Measurements from ENCODE around the gene HOXA13. TPM values are rescaled to one million over a fixed set of nuclear protein-coding genes. Genes with fewer than 3 reads are reported as not detected.

The HOXA13 gene
- polyA plus RNA-seq, 3 donors from 2014 or later = not detected

DNA sequence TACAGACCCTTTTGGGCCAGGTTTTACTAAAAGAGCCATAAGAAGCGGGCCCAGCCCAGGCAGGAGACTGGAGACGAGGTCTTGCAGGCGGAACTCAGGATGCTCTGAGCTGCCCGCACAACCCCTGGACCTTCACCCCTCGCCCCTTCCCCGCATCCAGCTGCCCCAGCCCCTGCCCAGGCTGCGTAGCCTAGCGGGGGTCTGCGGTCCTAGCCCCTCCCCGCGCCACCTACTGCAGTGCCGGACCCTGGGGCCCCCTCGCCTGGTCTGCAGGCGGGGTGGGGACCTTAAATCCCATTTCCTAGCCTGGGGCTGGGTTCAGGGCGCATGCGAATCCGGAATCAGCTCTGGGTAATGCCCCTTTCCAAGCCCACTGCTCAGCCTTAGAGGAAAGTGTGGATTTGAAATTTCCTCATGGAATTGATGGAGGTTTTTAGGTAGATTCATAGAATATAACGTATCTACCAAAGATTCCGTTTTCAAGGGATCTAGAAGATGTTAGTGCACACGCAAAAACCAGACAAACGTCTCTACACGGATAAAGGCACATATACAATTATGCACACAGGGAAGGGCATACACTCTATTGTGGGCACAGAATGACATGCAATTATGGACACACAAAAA, 47.0 kb downstream of the HOXA13 start:
- DNase-seq = no peak
- Mint-ChIP-seq H3K9me3 (peaks cover 0 to 2% (median 0%) of the 10 kb centered on the region in 6 donors), H3K36me3 (no peaks in the 10 kb centered on the region), H3K4me3 (peak overlapping the region in 4 of 5 donors; percentile 43 to 89 (median 86)), H3K4me1 (peaks cover 49 to 70% of the 10 kb centered on the region in 2 donors), H3K27ac (no peak overlapping the region), H3K27me3 (ENCODE audit: low read depth in 3 of 3) (peaks cover 52 to 76% (median 75%) of the 10 kb centered on the region in 3 donors)

DNA sequence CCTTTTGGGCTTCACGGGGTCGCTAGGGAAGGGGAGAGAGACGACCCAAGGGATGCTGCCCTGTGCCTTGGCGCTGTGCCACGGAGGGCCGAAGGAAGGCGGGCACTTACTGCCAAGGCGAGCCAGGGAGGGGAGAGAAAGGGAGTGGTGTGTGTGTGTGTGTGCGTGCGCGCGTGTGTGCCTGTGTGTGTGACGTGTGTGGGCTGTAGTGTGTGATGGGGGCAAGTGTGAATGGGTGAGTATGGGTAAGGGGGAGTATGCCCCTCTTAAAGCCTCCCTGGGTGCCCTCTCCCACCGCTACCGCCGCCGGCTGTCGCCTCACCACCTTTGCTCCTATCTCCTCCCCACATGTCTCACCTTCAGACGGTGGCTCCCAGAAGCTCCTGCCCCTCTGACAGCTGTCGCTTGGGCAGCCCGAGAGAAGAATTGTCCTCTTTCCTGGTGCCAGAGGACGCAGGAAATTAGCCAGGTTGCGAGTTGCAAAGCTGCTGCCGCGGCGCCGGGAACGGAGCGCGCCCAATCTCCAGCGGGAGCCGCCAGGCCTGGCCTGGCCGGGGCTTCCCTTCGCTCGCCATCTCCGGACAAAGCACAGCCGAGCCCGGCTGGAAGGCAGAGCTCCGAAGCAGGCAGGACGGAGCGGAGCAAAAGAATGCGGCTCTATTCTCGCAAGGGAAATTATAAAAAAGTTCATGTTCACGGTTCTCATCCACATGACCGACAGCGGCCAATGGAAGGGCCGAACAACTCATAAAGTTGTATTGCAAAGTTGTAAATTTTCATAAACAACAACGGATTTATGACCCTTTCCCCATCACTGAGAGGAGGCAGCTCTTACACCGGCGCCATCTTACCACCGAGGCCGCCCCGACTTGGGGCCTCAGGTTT, 47.7 kb downstream of the HOXA13 start, which contains the start of gene HOXA3:
TSS of gene HOXA3 (minus strand) at position 653 of the 885 bp plus-strand sequence. CDS start 41,943 bp downstream, outside the sequence.
- Mint-ChIP-seq H3K9me3 (peaks cover 0 to 2% (median 0%) of the 10 kb centered on the region in 6 donors), H3K4me1 (peaks cover 53 to 77% of the 10 kb centered on the region in 2 donors), H3K27me3 (ENCODE audit: low read depth in 3 of 3) (peaks cover 49 to 74% (median 70%) of the 10 kb centered on the region in 3 donors), H3K4me3 (peak within 1 kb of the TSS; percentile 85 to 89 (median 86)), H3K27ac (peak within 1 kb of the TSS in 5 of 6 donors; percentile 12 to 77 (median 66)), H3K36me3 (no peaks in the 10 kb centered on the region)
- no peak for DNase-seq

DNA sequence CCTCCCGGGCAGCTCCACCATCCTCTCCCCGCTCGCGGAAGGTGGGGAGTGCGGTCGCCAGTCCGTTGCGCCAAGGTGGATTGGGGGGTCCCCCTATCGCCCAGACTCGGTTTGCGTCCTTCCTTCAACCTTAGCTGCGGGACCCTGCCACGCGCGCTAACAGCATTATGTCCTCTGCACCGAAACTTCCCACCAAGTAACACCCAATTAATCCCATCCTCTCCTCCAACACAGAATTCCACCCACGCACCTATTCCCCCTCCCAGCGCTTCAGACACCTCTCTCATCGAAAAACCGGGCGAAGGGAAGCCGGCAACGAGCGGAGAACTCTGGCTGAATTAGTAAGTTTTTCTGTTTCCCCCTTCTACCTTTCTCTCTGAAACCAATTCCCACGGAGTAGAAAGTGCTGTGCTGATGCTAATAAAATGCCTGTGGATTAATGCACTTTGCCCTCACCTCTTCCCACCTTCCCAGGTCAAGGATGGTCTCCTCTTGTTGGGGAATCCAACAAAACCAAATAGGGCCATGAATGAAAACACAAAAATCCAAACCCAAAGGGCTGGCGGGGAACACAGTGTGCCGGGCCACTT, 48.5 kb downstream of the HOXA13 start:
- Mint-ChIP-seq H3K27me3 (ENCODE audit: low read depth in 3 of 3) (peaks cover 43 to 73% (median 72%) of the 10 kb centered on the region in 3 donors), H3K36me3 (no peaks in the 10 kb centered on the region), H3K4me3 (peak overlapping the region; percentile 85 to 89 (median 86)), H3K4me1 (peaks cover 54 to 79% of the 10 kb centered on the region in 2 donors), H3K27ac (peak overlapping the region; percentile 12 to 77 (median 58)), H3K9me3 (peaks cover 0 to 2% (median 0%) of the 10 kb centered on the region in 6 donors)
- DNase-seq = no peak

- Mint-ChIP-seq H3K36me3 (peaks cover 0 to 3% (median 0%) of the 10 kb centered on the region in 3 donors), H3K27me3 (ENCODE audit: low read depth in 3 of 3) (peaks cover 38 to 70% (median 67%) of the 10 kb centered on the region in 3 donors), H3K4me1 (peaks cover 48 to 75% of the 10 kb centered on the region in 2 donors), H3K9me3 (peaks cover 0 to 2% (median 0%) of the 10 kb centered on the region in 6 donors), H3K27ac (peak overlapping the region; percentile 41 to 89 (median 64)), H3K4me3 (peak overlapping the region; percentile 85 to 89 (median 86))
- peak; percentile 67 to 75 (median 72) for DNase-seq
Observed at GRCh38 chr7:27150568-27151340, 49.1 kb downstream of the HOXA13 start.

DNA sequence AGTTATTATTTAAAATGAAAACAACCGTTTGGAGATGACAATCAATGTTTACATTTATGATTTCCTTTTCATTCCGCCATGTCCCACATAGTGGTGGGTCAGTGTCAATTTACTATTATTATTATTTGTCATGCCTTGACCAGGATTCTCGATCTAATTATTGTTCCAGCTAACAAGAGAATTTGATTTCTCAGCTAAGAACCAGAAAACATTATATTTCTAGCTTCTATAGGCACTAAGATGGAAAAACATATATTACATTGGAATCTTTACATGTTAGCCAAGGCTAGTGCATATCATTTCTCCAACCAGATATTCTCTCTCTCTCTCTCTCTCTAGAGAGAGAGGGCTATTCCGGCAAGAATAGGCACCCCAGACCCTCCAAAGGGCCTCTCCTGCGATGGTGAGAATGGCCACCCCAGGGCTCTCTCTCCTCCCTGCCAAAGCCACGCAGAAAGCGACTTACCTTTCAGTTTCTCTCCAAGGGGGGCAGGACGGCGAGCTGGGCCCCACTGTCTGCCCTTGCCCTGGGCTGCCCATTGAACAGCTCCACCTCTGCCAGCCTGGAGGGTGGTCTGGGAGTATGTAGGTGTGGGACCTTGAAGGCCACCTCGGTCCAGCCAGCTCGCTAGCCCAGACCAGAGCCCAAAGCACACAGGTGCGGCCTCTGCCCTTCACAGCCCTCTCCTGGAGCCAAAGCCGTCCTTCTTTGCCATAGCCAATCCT, 49.9 kb downstream of the HOXA13 start:
- peaks cover 0 to 2% (median 0%) of the 10 kb centered on the region in 6 donors for H3K9me3 Mint-ChIP-seq
- peaks cover 0 to 3% (median 0%) of the 10 kb centered on the region in 3 donors for H3K36me3 Mint-ChIP-seq
- H3K4me3 Mint-ChIP-seq = peak overlapping the region; percentile 85 to 89 (median 86)
- DNase-seq = no peak
- peaks cover 30 to 62% (median 59%) of the 10 kb centered on the region in 3 donors for H3K27me3 Mint-ChIP-seq (ENCODE audit: low read depth in 3 of 3)
- H3K27ac Mint-ChIP-seq = peak overlapping the region in 5 of 6 donors; percentile 35 to 89 (median 61)
- H3K4me1 Mint-ChIP-seq = peaks cover 41 to 67% of the 10 kb centered on the region in 2 donors

- H3K36me3 Mint-ChIP-seq = peaks cover 0 to 3% (median 0%) of the 10 kb centered on the region in 3 donors
- no peak for DNase-seq
- H3K27me3 Mint-ChIP-seq (ENCODE audit: low read depth in 3 of 3) = peaks cover 26 to 53% (median 49%) of the 10 kb centered on the region in 3 donors
- H3K4me3 Mint-ChIP-seq = peak overlapping the region; percentile 79 to 88 (median 85)
- peaks cover 35 to 57% of the 10 kb centered on the region in 2 donors for H3K4me1 Mint-ChIP-seq
- no peaks in the 10 kb centered on the region for H3K9me3 Mint-ChIP-seq
- H3K27ac Mint-ChIP-seq = peak overlapping the region in 1 of 6 donors; percentile 55
Observed at GRCh38 chr7:27148756-27149641, 50.9 kb downstream of the HOXA13 start.

DNA sequence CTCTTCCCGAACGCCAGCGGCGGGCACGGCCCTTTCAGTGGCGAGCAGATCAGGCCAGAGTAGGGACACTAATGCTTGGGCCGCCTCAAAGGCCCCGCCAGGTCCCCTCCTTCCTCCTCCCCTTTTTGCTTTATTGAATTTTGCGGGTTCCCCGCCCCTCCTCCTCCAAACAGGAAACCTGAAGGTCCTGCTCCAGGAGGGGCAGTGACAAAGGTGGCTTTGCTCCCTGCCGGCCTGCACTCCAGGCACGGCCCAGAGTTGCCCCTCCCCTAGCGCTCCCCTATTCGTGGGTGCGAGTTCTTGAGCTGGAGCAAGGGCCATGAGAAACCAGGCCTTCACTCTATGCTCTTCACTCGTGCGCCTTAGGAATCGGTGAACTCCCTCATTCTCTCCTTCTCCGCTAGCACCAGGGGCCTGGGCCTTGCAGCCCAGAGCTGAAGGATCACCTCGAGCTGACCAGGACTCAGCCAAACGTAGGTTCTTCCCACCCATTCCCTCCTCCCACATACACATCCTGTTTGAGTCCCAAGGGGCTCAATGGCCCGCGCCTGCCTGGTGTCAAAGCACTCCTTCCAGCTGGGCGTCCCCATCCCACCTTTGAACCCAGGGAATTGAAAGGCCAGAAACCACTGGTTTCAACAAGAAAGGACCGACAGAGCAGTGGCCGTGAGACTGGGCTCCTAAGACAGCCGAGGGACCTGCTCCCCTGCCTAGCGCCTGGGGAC, 51.7 kb downstream of the HOXA13 start:
- Mint-ChIP-seq H3K36me3 (peaks cover 0 to 3% (median 0%) of the 10 kb centered on the region in 3 donors), H3K4me3 (peak overlapping the region; percentile 79 to 88 (median 85)), H3K4me1 (peaks cover 33 to 52% of the 10 kb centered on the region in 2 donors), H3K27ac (peak overlapping the region in 2 of 6 donors; percentile 55 to 87), H3K27me3 (ENCODE audit: low read depth in 3 of 3) (peaks cover 20 to 48% (median 41%) of the 10 kb centered on the region in 3 donors), H3K9me3 (no peaks in the 10 kb centered on the region)
- no peak for DNase-seq

DNA sequence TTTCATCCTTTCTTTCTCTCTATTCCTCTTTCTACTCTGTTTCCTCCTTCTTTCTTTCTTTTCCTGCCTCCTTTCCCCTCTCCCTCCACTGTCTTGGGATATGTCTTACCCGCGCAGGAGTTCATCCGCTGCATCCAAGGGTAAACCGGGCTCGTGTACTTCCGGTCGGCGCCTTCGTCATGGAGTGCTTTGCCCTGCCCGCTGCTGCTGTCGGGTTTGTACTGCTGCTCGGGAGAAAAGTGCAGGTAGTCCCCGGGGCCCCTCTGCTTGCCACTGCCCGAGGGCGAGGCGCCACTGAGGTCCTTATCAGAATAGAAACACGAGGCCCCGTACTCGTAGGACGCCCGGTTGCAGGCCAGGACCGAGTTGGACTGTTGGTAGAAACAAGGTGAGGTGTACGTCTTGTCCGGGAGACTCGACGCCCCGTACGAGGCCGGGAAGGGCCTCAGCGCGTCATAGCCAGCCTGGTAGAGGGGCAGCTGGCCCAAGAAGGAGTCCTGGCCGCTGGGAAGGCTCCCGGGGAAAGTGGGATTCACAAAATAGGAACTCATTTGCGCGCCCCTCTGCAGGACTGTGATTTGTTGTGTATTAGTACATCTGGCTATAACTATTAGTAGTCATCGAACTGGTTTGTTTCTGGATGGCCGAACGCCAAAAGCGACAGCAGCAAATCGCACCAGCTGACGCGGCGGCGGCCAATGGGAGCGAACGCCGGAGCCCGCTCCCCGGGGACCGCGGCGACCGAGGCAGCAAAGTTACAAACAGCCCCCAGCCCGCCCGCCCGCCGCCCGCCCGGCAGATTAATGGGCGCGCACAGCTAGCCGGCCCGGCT, 52.5 kb downstream of the HOXA13 start, which contains the start of gene HOXA6:
TSS of gene HOXA6 (minus strand) at position 576 of the 832 bp plus-strand sequence. CDS start at position 551, 25 bp downstream.
- Mint-ChIP-seq H3K4me1 (peaks cover 32 to 50% of the 10 kb centered on the region in 2 donors), H3K9me3 (no peaks in the 10 kb centered on the region), H3K4me3 (peak within 1 kb of the TSS; percentile 79 to 88 (median 85)), H3K27me3 (ENCODE audit: low read depth in 3 of 3) (peaks cover 20 to 49% (median 34%) of the 10 kb centered on the region in 3 donors), H3K27ac (peak within 1 kb of the TSS in 2 of 6 donors; percentile 55 to 87), H3K36me3 (peaks cover 0 to 3% (median 0%) of the 10 kb centered on the region in 3 donors)
- peak in 1 of 3 donors; percentile 21 for DNase-seq

DNA sequence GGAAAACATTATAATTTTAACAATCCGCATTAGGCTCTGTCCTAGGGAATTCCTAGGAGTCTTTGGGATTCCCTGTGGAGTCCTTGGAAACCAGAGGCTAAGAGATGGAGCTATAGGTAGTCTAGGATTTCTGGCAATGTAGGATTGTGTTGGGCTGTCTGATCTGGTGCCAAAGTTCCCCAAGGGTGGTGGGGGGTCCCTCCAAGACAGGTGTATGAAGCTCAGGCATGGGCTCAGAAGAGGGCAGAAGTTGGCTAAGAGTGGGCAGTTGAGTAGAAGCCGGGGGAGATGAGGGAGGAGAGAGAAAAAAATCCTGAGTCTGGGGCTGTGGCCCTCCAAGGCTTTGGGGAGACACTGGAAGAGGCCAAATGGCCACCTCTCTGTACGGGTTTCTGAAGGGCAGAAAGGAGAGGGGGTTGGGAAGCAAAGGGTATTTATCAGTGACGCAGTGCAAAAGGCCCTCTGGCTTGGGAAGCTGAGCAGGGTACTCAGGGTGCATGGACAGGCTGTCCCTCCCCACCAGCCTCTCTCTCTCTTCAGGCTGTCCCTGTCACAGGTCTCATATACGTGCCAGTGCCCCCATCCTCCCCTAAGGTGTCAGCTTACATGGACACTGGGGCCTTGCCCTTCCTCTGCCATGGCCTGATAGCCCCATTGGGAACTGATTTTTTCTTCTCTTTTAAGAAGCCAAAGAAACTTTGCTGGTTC, 53.2 kb downstream of the HOXA13 start:
- Mint-ChIP-seq H3K27me3 (ENCODE audit: low read depth in 3 of 3) (peaks cover 22 to 47% (median 27%) of the 10 kb centered on the region in 3 donors), H3K4me1 (peaks cover 24 to 42% of the 10 kb centered on the region in 2 donors), H3K36me3 (peaks cover 0 to 3% (median 0%) of the 10 kb centered on the region in 3 donors), H3K27ac (peak overlapping the region in 1 of 6 donors; percentile 12), H3K9me3 (no peaks in the 10 kb centered on the region), H3K4me3 (peak overlapping the region in 4 of 5 donors; percentile 15 to 84 (median 22))
- no peak for DNase-seq

Measured in immature natural killer cell (primary cell).